ENCODE results near the gene SAMD11.

The SAMD11 gene

GRCh38 chr1:971751-972506, 48.2 kb downstream of the SAMD11 start:
- no peak for DNase-seq (ENCODE audit: low read depth in 1 of 2, low spot score in 1 of 2)
- TF ChIP-seq CTCF (IDR thresholded peaks at IDR 0.05; ENCODE audit: insufficient read depth, low read length): no peak
- TF ChIP-seq GABPA (IDR thresholded peaks at IDR 0.05; ENCODE audit: low read depth): no peak
- no peak for TF ChIP-seq SPI1 (IDR thresholded peaks at IDR 0.05; ENCODE audit: borderline replicate concordance, low read depth)
- no peak for TF ChIP-seq REST (IDR thresholded peaks at IDR 0.05; ENCODE audit: insufficient replicate concordance, low read depth)
- no peak for TF ChIP-seq POLR2AphosphoS5 (IDR thresholded peaks at IDR 0.05; ENCODE audit: low read depth)
- no peak overlapping the region for H3K4me3 ChIP-seq (replicated peaks; ENCODE audit: insufficient read depth, low read length)
- H3K27me3 ChIP-seq (ENCODE audit: insufficient read depth, poor library complexity, severe bottlenecking): peaks cover 22% of the 10 kb centered on the region
- H3K27ac ChIP-seq (replicated peaks): no peak overlapping the region

- TF ChIP-seq POLR2AphosphoS5 (IDR thresholded peaks at IDR 0.05; ENCODE audit: low read depth) (no peak), REST (IDR thresholded peaks at IDR 0.05; ENCODE audit: insufficient replicate concordance, low read depth) (no peak), CTCF (IDR thresholded peaks at IDR 0.05; ENCODE audit: insufficient read depth, low read length) (no peak), SPI1 (IDR thresholded peaks at IDR 0.05; ENCODE audit: borderline replicate concordance, low read depth) (no peak), GABPA (IDR thresholded peaks at IDR 0.05; ENCODE audit: low read depth) (no peak)
- Histone ChIP-seq H3K27ac (replicated peaks) (no peak overlapping the region), H3K4me3 (replicated peaks; ENCODE audit: insufficient read depth, low read length) (no peak overlapping the region), H3K27me3 (ENCODE audit: insufficient read depth, poor library complexity, severe bottlenecking) (peaks cover 22% of the 10 kb centered on the region)
- DNase-seq (ENCODE audit: low read depth in 1 of 2, low spot score in 1 of 2): no peak
Measured at GRCh38 chr1:972726-973458, 49.2 kb downstream of the SAMD11 start.

GRCh38 chr1:973459-974292, 50.0 kb downstream of the SAMD11 start:
- TF ChIP-seq CTCF (IDR thresholded peaks at IDR 0.05; ENCODE audit: insufficient read depth, low read length) (no peak), POLR2AphosphoS5 (IDR thresholded peaks at IDR 0.05; ENCODE audit: low read depth) (no peak), REST (IDR thresholded peaks at IDR 0.05; ENCODE audit: insufficient replicate concordance, low read depth) (no peak), GABPA (IDR thresholded peaks at IDR 0.05; ENCODE audit: low read depth) (no peak), SPI1 (IDR thresholded peaks at IDR 0.05; ENCODE audit: borderline replicate concordance, low read depth) (no peak)
- H3K27me3 ChIP-seq (ENCODE audit: insufficient read depth, poor library complexity, severe bottlenecking): peaks cover 22% of the 10 kb centered on the region
- DNase-seq (ENCODE audit: low read depth in 1 of 2, low spot score in 1 of 2): no peak
- no peak overlapping the region for H3K4me3 ChIP-seq (replicated peaks; ENCODE audit: insufficient read depth, low read length)
- H3K27ac ChIP-seq (replicated peaks): no peak overlapping the region
